Esophagus muscularis mucosa (tissue), 3 donors: ENCODE measurements around the gene TLK1.

Experiments
- CTCF ChIP-seq, 3 experiments: fragments of 200-600 bp in 2 of 3; fragments of 450-650 bp in 1 of 3; sonication (generic) in 2 of 3; IDR thresholded peaks; one replicate each; pipeline ENCODE4 v1.5.1; 2017 to 2019; ENCODE audit warnings: antibody characterized with exemption in 3 of 3, mild to moderate bottlenecking in 2 of 3, moderate library complexity in 1 of 3
- POLR2A ChIP-seq: fragments of 450-650 bp; IDR thresholded peaks from one replicate; pipeline ENCODE4 v1.6.1; 2017; ENCODE audit warnings: antibody characterized with exemption, moderate library complexity, mild to moderate bottlenecking, low read depth

GRCh38 chr2:170968205-170969003 lies 192.3 kb downstream of the TLK1 start:
- TF ChIP-seq CTCF (IDR thresholded peaks at IDR 0.05) (no peak), POLR2A (no peak)
